ENCODE data around the gene XIRP2. TPM values are rescaled to one million over a fixed set of nuclear protein-coding genes. Genes with fewer than 3 reads are reported as not detected.

The XIRP2 gene
- total RNA-seq, 2 experiments from 2014 or later: not detected

- no peak for ATAC-seq (ENCODE audit: poor library complexity)
- Mint-ChIP-seq H3K4me3 (no peak overlapping the region), H3K9me3 (no peaks in the 10 kb centered on the region), H3K4me1 (ENCODE audit: low read depth) (no peaks in the 10 kb centered on the region), H3K27me3 (no peaks in the 10 kb centered on the region), H3K27ac (no peak overlapping the region), H3K36me3 (ENCODE audit: low read depth) (no peaks in the 10 kb centered on the region)
- no peak overlapping the region for H3K4me3 ChIP-seq (ENCODE audit: low read length)
- H3K9me3 ChIP-seq (ENCODE audit: control insufficient read depth in 1 of 2, insufficient read depth in 1 of 2, low read length in 2 of 2): no peaks in the 10 kb centered on the region
- no peak for DNase-seq
- H3K36me3 ChIP-seq (ENCODE audit: insufficient read depth, low read length): no peaks in the 10 kb centered on the region
- no peak overlapping the region for H3K27ac ChIP-seq (ENCODE audit: low read depth in 1 of 2, low read length in 2 of 2)
- TF ChIP-seq CTCF (IDR thresholded peaks at IDR 0.05): no peak
- CTCF ChIA-PET: no interaction called here
- no peaks in the 10 kb centered on the region for H3K27me3 ChIP-seq (ENCODE audit: control insufficient read depth in 1 of 2, insufficient read depth in 2 of 2, low read length in 2 of 2)
- intact Hi-C loops (cut with DNase I, micrococcal nuclease): no loop called here
- no peaks in the 10 kb centered on the region for H3K4me1 ChIP-seq (ENCODE audit: insufficient read depth, low read length)
- POLR2A ChIA-PET: no interaction called here
Measured at GRCh38 chr2:166969486-166969885, 81.2 kb downstream of the XIRP2 start.

GRCh38 chr2:166972002-166972401 is 83.7 kb downstream of the XIRP2 start:
- ATAC-seq (ENCODE audit: poor library complexity) (no peak), DNase-seq (no peak)
- H3K9me3 ChIP-seq (ENCODE audit: control insufficient read depth in 1 of 2, insufficient read depth in 1 of 2, low read length in 2 of 2): peaks cover 0 to 3% of the 10 kb centered on the region in 2 experiments
- TF ChIP-seq CTCF (IDR thresholded peaks at IDR 0.05): no peak
- no peaks in the 10 kb centered on the region for H3K36me3 ChIP-seq (ENCODE audit: insufficient read depth, low read length)
- no peaks in the 10 kb centered on the region for H3K36me3 Mint-ChIP-seq (ENCODE audit: low read depth)
- H3K9me3 Mint-ChIP-seq: no peaks in the 10 kb centered on the region
- H3K27me3 ChIP-seq (ENCODE audit: control insufficient read depth in 1 of 2, insufficient read depth in 2 of 2, low read length in 2 of 2): no peaks in the 10 kb centered on the region
- H3K4me3 ChIP-seq (ENCODE audit: low read length): no peak overlapping the region
- CTCF ChIA-PET: no interaction called here
- no peak overlapping the region for H3K4me3 Mint-ChIP-seq
- no peaks in the 10 kb centered on the region for H3K4me1 ChIP-seq (ENCODE audit: insufficient read depth, low read length)
- intact Hi-C loops (cut with DNase I, micrococcal nuclease): no loop called here
- POLR2A ChIA-PET: no interaction called here
- no peak overlapping the region for H3K27ac Mint-ChIP-seq
- no peaks in the 10 kb centered on the region for H3K27me3 Mint-ChIP-seq
- H3K27ac ChIP-seq (ENCODE audit: low read depth in 1 of 2, low read length in 2 of 2): no peak overlapping the region
- H3K4me1 Mint-ChIP-seq (ENCODE audit: low read depth): no peaks in the 10 kb centered on the region

- ATAC-seq (ENCODE audit: poor library complexity) (no peak), DNase-seq (no peak)
- H3K36me3 Mint-ChIP-seq (ENCODE audit: low read depth): no peaks in the 10 kb centered on the region
- POLR2A ChIA-PET: no interaction called here
- CTCF ChIA-PET: no interaction called here
- H3K27ac Mint-ChIP-seq: no peak overlapping the region
- Histone ChIP-seq H3K4me3 (ENCODE audit: low read length) (no peak overlapping the region), H3K27ac (ENCODE audit: low read depth in 1 of 2, low read length in 2 of 2) (no peak overlapping the region), H3K27me3 (ENCODE audit: control insufficient read depth in 1 of 2, insufficient read depth in 2 of 2, low read length in 2 of 2) (no peaks in the 10 kb centered on the region), H3K36me3 (ENCODE audit: insufficient read depth, low read length) (no peaks in the 10 kb centered on the region), H3K9me3 (ENCODE audit: control insufficient read depth in 1 of 2, insufficient read depth in 1 of 2, low read length in 2 of 2) (peaks cover 0 to 3% of the 10 kb centered on the region in 2 experiments), H3K4me1 (ENCODE audit: insufficient read depth, low read length) (no peaks in the 10 kb centered on the region)
- intact Hi-C loops (cut with DNase I, micrococcal nuclease): no loop called here
- H3K9me3 Mint-ChIP-seq: no peaks in the 10 kb centered on the region
- H3K4me3 Mint-ChIP-seq: no peak overlapping the region
- no peak for TF ChIP-seq CTCF (IDR thresholded peaks at IDR 0.05)
- H3K27me3 Mint-ChIP-seq: no peaks in the 10 kb centered on the region
- H3K4me1 Mint-ChIP-seq (ENCODE audit: low read depth): no peaks in the 10 kb centered on the region
Measured at GRCh38 chr2:166972418-166972817, 84.1 kb downstream of the XIRP2 start.

Data from CD4-positive, alpha-beta T cell (primary cell).